Spinal cord (tissue), 10 donors: ENCODE results near the gene CHKB. TPM values are rescaled to one million over a fixed set of nuclear protein-coding genes. Genes with fewer than 3 reads are reported as not detected.
A peak's percentile ranks its signal among the peaks of the same experiment; 100 is the strongest.

Source experiments
- DNase-seq, 6 donors: peaks; one replicate each; pipeline versions ENCODE4 v3.0.0 to v3.0.0-alpha.2; 2013 to 2015; ENCODE audit warnings: low spot score in 6 of 6, low read depth in 4 of 6
- H3K27ac ChIP-seq: one replicate; pipeline ENCODE4 v1.5.1; 2013; ENCODE audit warnings: low read depth, low read length, control low read depth
- H3K27me3 ChIP-seq: one replicate; pipeline ENCODE4 v1.6.1; 2013; ENCODE audit warnings: low read length; ENCODE audit not compliant: control insufficient read depth, insufficient read depth
- H3K36me3 ChIP-seq: one replicate; pipeline ENCODE4 v1.6.1; 2013; ENCODE audit warnings: low read length; ENCODE audit not compliant: control insufficient read depth, insufficient read depth
- H3K4me1 ChIP-seq: one replicate; pipeline ENCODE4 v1.6.1; 2013; ENCODE audit warnings: low read length; ENCODE audit not compliant: control insufficient read depth, insufficient read depth
- H3K4me3 ChIP-seq: one replicate; pipeline ENCODE4 v1.5.1; 2013; ENCODE audit warnings: low read depth, low read length, control low read depth
- H3K9me3 ChIP-seq: one replicate; pipeline ENCODE4 v1.6.1; 2013; ENCODE audit warnings: low read length; ENCODE audit not compliant: control insufficient read depth, insufficient read depth
- WGBS: methylation state at CpG from one replicate; pipeline ENCODE4 v1.1.5; 2013; ENCODE audit warnings: missing lambda C conversion rate; ENCODE audit not compliant: insufficient coverage; 5-methylcytosine and 5-hydroxymethylcytosine counted together
- polyA plus RNA-seq, 2 donors: library from polyadenylated mRNA; unstranded; fragments of 120-200 nt; gene quantifications; one replicate each; pipeline ENCODE4 v1.2.1, GENCODE V29; 2013; ENCODE audit not compliant: insufficient read length in 2 of 2
- total RNA-seq, 2 donors: library from RNA; depleted of rRNA in 1 of 2; stranded (reverse); fragments of 120-200 nt in 1 of 2; fragments of >200 nt in 1 of 2; gene quantifications; one replicate each; pipeline versions ENCODE4 v1.2.3 to v1.2.4, GENCODE V29; 2013 to 2014
- donor health status: healthy.

The CHKB gene
- total and polyA plus RNA-seq, 4 donors, result 28.8 to 89.6 (median 84.9) TPM

- peaks cover 14% of the 10 kb centered on the region for H3K4me1 ChIP-seq
- 91% methylated on average over 13 of the region's 13 CpGs for WGBS
- no peak overlapping the region for H3K4me3 ChIP-seq
- H3K36me3 ChIP-seq, result peaks cover 67% of the 10 kb centered on the region
- no peak for DNase-seq
- no peaks in the 10 kb centered on the region for H3K27me3 ChIP-seq
- H3K27ac ChIP-seq, result no peak overlapping the region
- no peaks in the 10 kb centered on the region for H3K9me3 ChIP-seq
These were observed 12.6 kb downstream of the CHKB start for GRCh38 chr22:50569896-50570535.

GRCh38 chr22:50569041-50569459, 13.6 kb downstream of the CHKB start:
- Histone ChIP-seq H3K9me3 (no peaks in the 10 kb centered on the region), H3K27me3 (no peaks in the 10 kb centered on the region), H3K4me3 (no peak overlapping the region), H3K36me3 (peaks cover 61% of the 10 kb centered on the region), H3K4me1 (peaks cover 12% of the 10 kb centered on the region), H3K27ac (no peak overlapping the region)
- DNase-seq, result no peak
- 86% methylated on average over 7 of the region's 8 CpGs for WGBS

GRCh38 chr22:50568626-50569025, 14.0 kb downstream of the CHKB start:
- WGBS, result 91% methylated on average over 4 of the region's 7 CpGs
- Histone ChIP-seq H3K4me1 (peaks cover 12% of the 10 kb centered on the region), H3K9me3 (no peaks in the 10 kb centered on the region), H3K36me3 (peaks cover 57% of the 10 kb centered on the region), H3K27me3 (no peaks in the 10 kb centered on the region), H3K27ac (no peak overlapping the region), H3K4me3 (no peak overlapping the region)
- DNase-seq, result no peak

DNA sequence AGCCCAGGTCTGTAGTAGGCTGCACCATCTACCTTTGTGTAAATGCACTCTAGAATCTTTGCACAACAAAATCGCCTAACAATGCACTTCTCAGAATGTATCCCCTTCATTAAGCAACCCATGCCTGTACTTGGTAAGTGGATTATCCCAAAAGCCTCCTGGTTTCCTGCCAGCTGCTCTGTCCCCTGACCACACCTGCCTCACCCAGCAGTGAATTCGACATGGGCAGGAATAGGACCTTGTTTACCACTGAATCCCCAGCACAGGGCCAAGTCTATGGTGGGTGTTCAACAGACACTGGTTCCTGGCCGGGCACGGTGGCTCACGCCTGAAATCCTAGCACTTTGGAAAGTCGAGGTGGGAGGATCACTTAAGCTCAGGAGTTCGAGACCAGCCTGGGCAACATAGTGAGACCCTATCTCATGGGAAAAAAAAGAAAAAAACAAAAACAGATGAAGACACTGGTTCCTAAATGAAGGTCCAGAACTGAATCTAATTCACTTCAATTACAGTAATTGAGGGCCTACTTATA, 14.9 kb downstream of the CHKB start:
- WGBS, result 93% methylated on average over 6 of the region's 7 CpGs
- H3K36me3 ChIP-seq, result peaks cover 48% of the 10 kb centered on the region
- no peak overlapping the region for H3K27ac ChIP-seq
- peaks cover 15% of the 10 kb centered on the region for H3K4me1 ChIP-seq
- no peaks in the 10 kb centered on the region for H3K9me3 ChIP-seq
- no peaks in the 10 kb centered on the region for H3K27me3 ChIP-seq
- no peak overlapping the region for H3K4me3 ChIP-seq
- no peak for DNase-seq

- Histone ChIP-seq H3K36me3 (peaks cover 14% of the 10 kb centered on the region), H3K27me3 (no peaks in the 10 kb centered on the region), H3K27ac (no peak overlapping the region), H3K9me3 (no peaks in the 10 kb centered on the region), H3K4me1 (peaks cover 15% of the 10 kb centered on the region), H3K4me3 (no peak overlapping the region)
- no peak for DNase-seq
- 87% methylated on average over 9 of the region's 11 CpGs for WGBS
These were observed 18.4 kb downstream of the CHKB start for GRCh38 chr22:50564289-50564688.

- Histone ChIP-seq H3K27ac (no peak overlapping the region), H3K9me3 (no peaks in the 10 kb centered on the region), H3K36me3 (peaks cover 7% of the 10 kb centered on the region), H3K4me1 (peaks cover 15% of the 10 kb centered on the region), H3K27me3 (no peaks in the 10 kb centered on the region), H3K4me3 (peak overlapping the region; percentile 79)
- DNase-seq, result peak in 1 of 6 donors; percentile 27
- WGBS, result 17% methylated on average over 15 of the region's 17 CpGs
These were observed 19.1 kb downstream of the CHKB start for GRCh38 chr22:50563413-50564160.

- no peaks in the 10 kb centered on the region for H3K9me3 ChIP-seq
- H3K4me1 ChIP-seq, result peaks cover 15% of the 10 kb centered on the region
- H3K36me3 ChIP-seq, result peaks cover 2% of the 10 kb centered on the region
- no peaks in the 10 kb centered on the region for H3K27me3 ChIP-seq
- H3K4me3 ChIP-seq, result peak within 1 kb of the TSS; percentile 79
- WGBS, result under 1% methylated on average over 52 of the region's 61 CpGs
- H3K27ac ChIP-seq, result no peak within 1 kb of the TSS
- peak; percentile 79 to 98 (median 92) for DNase-seq
These were observed 19.9 kb downstream of the CHKB start, which contains the start of gene SYCE3 for GRCh38 chr22:50562523-50563412. TSS of gene SYCE3 (minus strand) at chr22:50562919. CDS start at chr22:50556405, 6,514 bp downstream.

- 70% methylated on average over 18 of the region's 34 CpGs for WGBS
- DNase-seq, result no peak
These were observed 21.0 kb downstream of the CHKB start for GRCh38 chr22:50561401-50562358.

More at GRCh38 chr22:50561401-50562358, 21.0 kb downstream of the CHKB start:
- H3K36me3 ChIP-seq, result no peaks in the 10 kb centered on the region
- no peaks in the 10 kb centered on the region for H3K27me3 ChIP-seq
- peaks cover 15% of the 10 kb centered on the region for H3K4me1 ChIP-seq
- no peaks in the 10 kb centered on the region for H3K9me3 ChIP-seq
- no peak overlapping the region for H3K4me3 ChIP-seq
- no peak overlapping the region for H3K27ac ChIP-seq
